ENCODE results near the gene PDLIM7. TPM values are rescaled to one million over a fixed set of nuclear protein-coding genes. Genes with fewer than 3 reads are reported as not detected.
"Not testable (repeated sequence)": the region's sequence is repeated elsewhere in the genome, so short reads cannot be mapped to it uniquely, and the experiment has no call there.

The PDLIM7 gene
- total RNA-seq, 4 donors from 2014 or later: 23.2 to 52.4 (median 34.8) TPM

DNA sequence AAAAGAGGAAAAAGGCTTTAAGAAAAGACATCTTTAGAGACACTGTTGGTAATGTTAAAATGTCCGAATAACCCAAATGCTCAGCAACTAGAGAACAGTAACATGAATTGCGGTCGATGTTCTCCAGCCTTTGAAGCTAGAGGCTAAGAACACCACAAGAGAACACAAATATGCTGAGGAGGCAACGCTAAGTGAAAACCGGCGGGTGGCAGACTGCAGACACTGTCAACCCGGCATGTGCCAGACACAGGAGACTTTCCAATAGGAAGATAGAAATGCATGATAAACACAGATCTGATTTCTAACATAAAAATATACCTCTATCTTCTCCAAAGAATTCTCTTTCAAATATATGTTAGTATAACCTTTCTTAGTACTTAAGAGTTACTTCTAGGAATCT, 37.7 kb upstream of the PDLIM7 start:
- TF ChIP-seq POLR2A (IDR thresholded peaks at IDR 0.05): no peak
- TF ChIP-seq, protein P1, sequence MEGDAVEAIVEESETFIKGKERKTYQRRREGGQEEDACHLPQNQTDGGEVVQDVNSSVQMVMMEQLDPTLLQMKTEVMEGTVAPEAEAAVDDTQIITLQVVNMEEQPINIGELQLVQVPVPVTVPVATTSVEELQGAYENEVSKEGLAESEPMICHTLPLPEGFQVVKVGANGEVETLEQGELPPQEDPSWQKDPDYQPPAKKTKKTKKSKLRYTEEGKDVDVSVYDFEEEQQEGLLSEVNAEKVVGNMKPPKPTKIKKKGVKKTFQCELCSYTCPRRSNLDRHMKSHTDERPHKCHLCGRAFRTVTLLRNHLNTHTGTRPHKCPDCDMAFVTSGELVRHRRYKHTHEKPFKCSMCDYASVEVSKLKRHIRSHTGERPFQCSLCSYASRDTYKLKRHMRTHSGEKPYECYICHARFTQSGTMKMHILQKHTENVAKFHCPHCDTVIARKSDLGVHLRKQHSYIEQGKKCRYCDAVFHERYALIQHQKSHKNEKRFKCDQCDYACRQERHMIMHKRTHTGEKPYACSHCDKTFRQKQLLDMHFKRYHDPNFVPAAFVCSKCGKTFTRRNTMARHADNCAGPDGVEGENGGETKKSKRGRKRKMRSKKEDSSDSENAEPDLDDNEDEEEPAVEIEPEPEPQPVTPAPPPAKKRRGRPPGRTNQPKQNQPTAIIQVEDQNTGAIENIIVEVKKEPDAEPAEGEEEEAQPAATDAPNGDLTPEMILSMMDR (IDR thresholded peaks at IDR 0.05): no peak
- Histone ChIP-seq H3K4me3 (replicated peaks in 1 of 3) (no peak overlapping the region), H3K9me3 (no peaks in the 10 kb centered on the region), H3K27ac (no peak overlapping the region), H3K27me3 (no peaks in the 10 kb centered on the region), H3K36me3 (peaks cover 22 to 24% of the 10 kb centered on the region in 2 donors), H3K4me1 (peaks cover 6 to 28% of the 10 kb centered on the region in 2 donors)
- 88 to 91% methylated on average over 7 of the region's 7 CpGs for WGBS, 2 donors
- no peak for DNase-seq
- intact Hi-C loops (cut with DNase I): no loop called here

DNA sequence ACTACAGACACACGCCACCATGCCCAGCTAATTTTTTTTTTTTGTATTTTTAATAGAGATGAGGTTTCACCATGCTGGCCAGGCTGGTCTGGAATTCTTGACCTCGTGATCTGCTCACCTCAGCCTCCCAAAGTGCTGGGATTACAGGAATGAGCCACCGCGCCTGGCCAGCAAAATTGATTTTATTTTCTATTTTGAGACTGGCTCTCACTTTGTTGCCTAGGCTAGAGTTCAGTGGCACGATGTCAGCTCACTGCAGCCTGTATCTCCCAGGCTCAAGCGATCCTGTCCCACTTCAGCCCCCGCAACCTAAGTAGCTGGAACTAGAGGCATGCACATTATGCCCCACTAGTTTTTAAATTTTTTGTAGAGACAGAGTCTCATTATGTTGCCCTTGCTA, 37.0 kb upstream of the PDLIM7 start:
- 97% methylated on average over 7 of the region's 7 CpGs for WGBS, 2 donors
- H3K36me3 ChIP-seq: peaks cover 25 to 29% of the 10 kb centered on the region in 2 donors
- not testable (repeated sequence) for DNase-seq

DNA sequence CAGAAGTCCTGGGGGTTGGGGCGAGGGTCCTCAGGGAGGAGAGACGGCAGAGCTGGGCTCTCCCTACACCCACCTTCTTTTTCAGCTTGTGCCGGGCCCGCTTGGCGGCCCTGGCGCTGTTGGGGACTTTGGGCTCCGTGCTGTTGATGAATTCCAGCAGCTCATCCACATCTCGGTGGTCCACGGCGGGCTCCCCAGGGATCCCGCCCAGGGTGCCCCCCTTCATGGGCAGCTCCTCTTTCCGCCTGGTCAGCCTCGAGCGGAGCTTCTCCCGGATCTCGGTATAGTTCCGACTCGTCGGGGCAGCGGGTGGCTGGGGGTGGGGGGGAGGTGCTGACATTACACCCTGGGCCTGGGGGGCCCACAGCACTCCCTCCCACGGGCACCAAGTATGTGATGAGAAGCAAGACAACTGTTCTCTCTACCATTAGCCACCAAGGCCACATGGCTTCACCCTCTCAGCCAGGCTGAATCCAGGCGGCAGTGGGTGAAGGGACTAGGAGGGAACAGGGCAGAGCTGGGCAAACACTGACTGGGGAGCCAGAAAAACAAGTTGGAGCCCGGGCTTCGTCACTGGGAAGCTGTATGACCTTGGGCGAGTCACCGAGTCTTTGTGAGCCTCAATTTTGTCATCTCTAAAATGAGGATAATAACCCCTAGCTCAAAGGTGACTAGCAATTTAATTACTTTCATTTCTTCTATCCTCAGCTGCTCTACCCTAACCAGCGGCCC, 34.0 kb upstream of the PDLIM7 start:
- Histone ChIP-seq H3K36me3 (peaks cover 12 to 42% of the 10 kb centered on the region in 2 donors), H3K27me3 (no peaks in the 10 kb centered on the region), H3K9me3 (no peaks in the 10 kb centered on the region), H3K4me3 (replicated peaks in 1 of 3) (no peak overlapping the region), H3K27ac (peak overlapping the region; percentile 48 to 62 (median 53)), H3K4me1 (peaks cover 6 to 18% of the 10 kb centered on the region in 2 donors)
- no peak for DNase-seq
- WGBS, 2 donors: 92 to 93% methylated on average over 23 of the region's 27 CpGs
- intact Hi-C loops (cut with DNase I): no loop called here
- TF ChIP-seq POLR2A (IDR thresholded peaks at IDR 0.05): no peak
- TF ChIP-seq, protein P1 (IDR thresholded peaks at IDR 0.05): no peak

More for the DNA sequence above, 37.0 kb upstream of the PDLIM7 start:
- H3K4me3 ChIP-seq (replicated peaks in 1 of 3); intact Hi-C loops (cut with DNase I); H3K27me3 ChIP-seq; H3K27ac ChIP-seq; H3K9me3 ChIP-seq: not testable (repeated sequence)
- peaks cover 6 to 31% of the 10 kb centered on the region in 2 donors for H3K4me1 ChIP-seq

DNA sequence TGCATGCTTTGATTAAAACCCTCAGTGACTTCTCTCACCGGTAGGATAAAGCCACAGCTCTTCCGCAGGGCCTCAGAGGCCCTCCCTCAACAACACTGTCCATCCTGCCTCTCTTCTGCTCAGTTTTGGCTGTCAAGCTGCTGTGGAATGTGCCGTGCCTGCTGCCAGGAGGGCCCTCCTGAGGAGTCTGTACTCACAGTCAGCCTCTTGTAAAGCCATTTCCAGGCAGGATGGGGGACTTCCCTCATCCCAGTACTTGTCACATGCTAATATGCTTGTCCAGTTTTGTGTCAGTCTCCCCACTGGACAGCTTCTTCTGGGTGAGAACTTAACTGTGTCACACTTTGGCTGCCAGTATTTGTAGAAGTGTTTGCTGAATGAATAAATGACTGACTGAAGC, 33.2 kb upstream of the PDLIM7 start:
- WGBS, 2 donors: 27 to 42% methylated on average over 3 of the region's 3 CpGs
- no peaks in the 10 kb centered on the region for H3K27me3 ChIP-seq
- intact Hi-C loops (cut with DNase I): no loop called here
- H3K27ac ChIP-seq: peak overlapping the region; percentile 48 to 62 (median 53)
- no peaks in the 10 kb centered on the region for H3K9me3 ChIP-seq
- peaks cover 13 to 41% of the 10 kb centered on the region in 2 donors for H3K36me3 ChIP-seq
- H3K4me3 ChIP-seq (replicated peaks in 1 of 3): no peak overlapping the region
- DNase-seq: peak; percentile 91
- no peak for TF ChIP-seq POLR2A (IDR thresholded peaks at IDR 0.05)
- TF ChIP-seq, protein P1 (IDR thresholded peaks at IDR 0.05): peak in 3 of 6 experiments; percentile 14 to 33 (median 22)
- peaks cover 6 to 18% of the 10 kb centered on the region in 2 donors for H3K4me1 ChIP-seq

DNA sequence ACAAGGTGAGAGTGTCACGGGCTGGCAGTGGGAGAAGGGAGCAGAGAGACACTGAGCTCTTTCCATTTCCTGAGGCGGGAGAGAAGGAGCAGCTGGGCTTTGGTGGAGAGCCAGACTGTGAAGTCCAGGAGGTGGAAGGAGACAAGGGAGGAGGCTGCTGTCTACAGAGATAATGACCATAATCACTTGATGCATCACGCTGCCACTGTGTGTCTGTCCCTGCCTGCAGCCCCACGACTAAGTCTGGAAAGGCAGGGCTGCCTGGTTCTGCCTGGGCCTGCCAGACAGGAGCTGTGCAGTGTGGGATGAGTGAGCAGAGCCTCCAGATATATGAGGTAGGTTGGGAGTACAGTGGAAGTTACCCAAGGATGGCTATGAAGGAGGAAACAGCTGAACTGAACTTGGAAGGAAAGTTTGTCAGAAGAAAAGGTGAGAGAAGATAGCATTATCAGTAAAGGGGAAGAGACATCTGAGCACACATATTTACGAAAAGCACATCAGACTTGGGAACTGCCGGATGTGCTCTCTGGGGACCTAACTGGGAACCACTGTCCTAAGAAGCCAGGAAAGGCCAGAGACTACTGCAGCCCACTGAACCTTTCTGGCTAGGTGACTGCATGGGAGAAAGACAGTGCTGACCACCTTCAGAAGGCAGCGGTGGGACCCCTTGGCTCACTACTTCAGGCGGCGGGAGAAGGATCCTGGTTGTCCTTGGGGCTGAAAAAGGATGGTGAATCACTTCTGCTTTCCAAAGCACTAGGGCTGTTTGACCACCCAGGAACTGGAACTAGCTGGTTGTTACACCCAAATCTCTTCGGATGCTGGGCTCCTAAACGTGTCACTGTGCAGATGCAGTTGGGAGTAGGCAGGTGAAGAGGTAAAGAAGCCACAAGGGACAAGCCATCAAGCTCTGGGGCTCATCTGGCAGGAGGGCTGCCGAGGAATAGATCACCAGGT, 32.1 kb upstream of the PDLIM7 start:
- 91 to 95% methylated on average over 12 of the region's 12 CpGs for WGBS, 2 donors
- peak overlapping the region in 1 of 3 donors; percentile 5 for H3K27ac ChIP-seq
- H3K4me3 ChIP-seq (replicated peaks in 1 of 3): no peak overlapping the region
- H3K27me3 ChIP-seq: no peaks in the 10 kb centered on the region
- no peak for DNase-seq
- no peak for TF ChIP-seq POLR2A (IDR thresholded peaks at IDR 0.05)
- TF ChIP-seq, protein P1 (IDR thresholded peaks at IDR 0.05): no peak
- peaks cover 20 to 49% of the 10 kb centered on the region in 2 donors for H3K36me3 ChIP-seq
- intact Hi-C loops (cut with DNase I): loop anchor here (10.0 kb wide), 1 partner anchor 65 kb away; the partner anchor contains the start of gene TMED9
- H3K4me1 ChIP-seq: peaks cover 6 to 18% of the 10 kb centered on the region in 2 donors
- H3K9me3 ChIP-seq: no peaks in the 10 kb centered on the region
